Lower lobe of right lung (tissue), 2 donors: ENCODE results near the gene AFP. TPM values are rescaled to one million over a fixed set of nuclear protein-coding genes. Genes with fewer than 3 reads are reported as not detected.

ENCODE experiments used
- ATAC-seq, 2 donors: fragments of 200-7000 bp; cut with Tn5 transposase; one replicate each; pipeline ENCODE4 v1.9.1; 2020 to 2022; ENCODE audit warnings: mild to moderate bottlenecking in 2 of 2, moderate library complexity in 2 of 2
- DNase-seq: peaks from one replicate; pipeline ENCODE4 v3.0.0-alpha.2; 2020
- H3K27ac ChIP-seq: fragments of 200-600 bp; one replicate; pipeline ENCODE4 v1.8.0; 2022
- H3K27me3 ChIP-seq: fragments of 200-600 bp; one replicate; pipeline ENCODE4 v1.8.0; 2022; ENCODE audit warnings: low read depth
- H3K36me3 ChIP-seq: fragments of 200-600 bp; one replicate; pipeline ENCODE4 v1.8.0; 2022; ENCODE audit warnings: mild to moderate bottlenecking
- H3K4me1 ChIP-seq: fragments of 200-600 bp; one replicate; pipeline ENCODE4 v1.8.0; 2022
- H3K4me3 ChIP-seq: fragments of 200-600 bp; one replicate; pipeline ENCODE4 v1.8.0; 2022; ENCODE audit warnings: mild to moderate bottlenecking
- H3K9me3 ChIP-seq: fragments of 200-600 bp; one replicate; pipeline ENCODE4 v1.8.0; 2022
- CTCF ChIP-seq: fragments of 200-600 bp; IDR thresholded peaks from one replicate; pipeline ENCODE4 v1.8.0; 2022; ENCODE audit warnings: antibody characterized with exemption, mild to moderate bottlenecking
- intact Hi-C: fragments of 100-400 bp; cut with DNase I; formaldehyde crosslinking; loops from one replicate; pipeline ENCODE4 v1.11.0; 2022
- total RNA-seq: library from RNA; stranded (reverse); fragmentation: NEBNext Ultra II Directional; extraction: Animal tissue kit (Norgen Biotek cat#: 25700); gene quantifications from one replicate; pipeline ENCODE4 v1.2.1, GENCODE V29; 2021
- donor health status: DM: no; HTN: yes; CAD: no; lungs with severe emphysema.

The AFP gene
- total RNA-seq, 1 donor from 2014 or later, result not detected

- intact Hi-C loops, result no loop called here
- Histone ChIP-seq H3K27me3 (no peaks in the 10 kb centered on the region), H3K4me1 (no peaks in the 10 kb centered on the region), H3K9me3 (no peaks in the 10 kb centered on the region), H3K4me3 (no peak overlapping the region), H3K36me3 (no peaks in the 10 kb centered on the region), H3K27ac (no peak overlapping the region)
- no peak for ATAC-seq
- TF ChIP-seq CTCF, result no peak
- no peak for DNase-seq
Observed at GRCh38 chr4:73396304-73396703, 39.7 kb upstream of the AFP start.

- no peaks in the 10 kb centered on the region for H3K27me3 ChIP-seq
- no peaks in the 10 kb centered on the region for H3K4me1 ChIP-seq
- no peak overlapping the region for H3K4me3 ChIP-seq
- no peaks in the 10 kb centered on the region for H3K9me3 ChIP-seq
- no peak overlapping the region for H3K27ac ChIP-seq
- TF ChIP-seq CTCF, result no peak
- intact Hi-C loops, result no loop called here
- ATAC-seq (no peak), DNase-seq (no peak)
- H3K36me3 ChIP-seq, result no peaks in the 10 kb centered on the region
Observed at GRCh38 chr4:73396993-73397972, 38.7 kb upstream of the AFP start.

- Histone ChIP-seq H3K27me3 (no peaks in the 10 kb centered on the region), H3K4me1 (no peaks in the 10 kb centered on the region), H3K4me3 (no peak overlapping the region), H3K9me3 (no peaks in the 10 kb centered on the region), H3K36me3 (no peaks in the 10 kb centered on the region), H3K27ac (no peak overlapping the region)
- ATAC-seq, result no peak
- no peak for DNase-seq
- TF ChIP-seq CTCF, result no peak
- intact Hi-C loops, result no loop called here
Observed at GRCh38 chr4:73401412-73401811, 34.6 kb upstream of the AFP start.

- Histone ChIP-seq H3K4me1 (no peaks in the 10 kb centered on the region), H3K36me3 (no peaks in the 10 kb centered on the region), H3K4me3 (no peak within 1 kb of the TSS), H3K27ac (no peak within 1 kb of the TSS), H3K27me3 (no peaks in the 10 kb centered on the region), H3K9me3 (no peaks in the 10 kb centered on the region)
- no peak for TF ChIP-seq CTCF
- intact Hi-C loops, result no loop called here
- ATAC-seq (no peak), DNase-seq (no peak)
Observed at GRCh38 chr4:73404042-73404441, 32.0 kb upstream of the AFP start, which contains the start of gene ALB. TSS of gene ALB (plus strand) at chr4:73404287. CDS start at chr4:73404328, 41 bp downstream.

GRCh38 chr4:73404457-73404856 is 31.6 kb upstream of the AFP start:
- no peak for TF ChIP-seq CTCF
- ATAC-seq, result no peak

More at GRCh38 chr4:73404457-73404856, 31.6 kb upstream of the AFP start:
- Histone ChIP-seq H3K27me3 (no peaks in the 10 kb centered on the region), H3K4me3 (no peak overlapping the region), H3K9me3 (no peaks in the 10 kb centered on the region), H3K4me1 (no peaks in the 10 kb centered on the region), H3K27ac (no peak overlapping the region), H3K36me3 (no peaks in the 10 kb centered on the region)
- DNase-seq, result no peak
- intact Hi-C loops, result no loop called here
